Posterior cingulate gyrus (tissue), 11 donors: Measurements from ENCODE around the gene ZNF536.

Experiments
- DNase-seq, 10 donors: peaks; one replicate each; pipeline versions ENCODE4 v3.0.0 to v3.0.0-alpha.2; 2020 to 2021; ENCODE audit warnings: mixed read lengths in 3 of 10
- intact Hi-C: fragments of 100-400 bp; cut with DNase I; formaldehyde crosslinking; loops from one replicate; pipeline ENCODE4 v1.15.1; 2023

The ZNF536 gene

DNA sequence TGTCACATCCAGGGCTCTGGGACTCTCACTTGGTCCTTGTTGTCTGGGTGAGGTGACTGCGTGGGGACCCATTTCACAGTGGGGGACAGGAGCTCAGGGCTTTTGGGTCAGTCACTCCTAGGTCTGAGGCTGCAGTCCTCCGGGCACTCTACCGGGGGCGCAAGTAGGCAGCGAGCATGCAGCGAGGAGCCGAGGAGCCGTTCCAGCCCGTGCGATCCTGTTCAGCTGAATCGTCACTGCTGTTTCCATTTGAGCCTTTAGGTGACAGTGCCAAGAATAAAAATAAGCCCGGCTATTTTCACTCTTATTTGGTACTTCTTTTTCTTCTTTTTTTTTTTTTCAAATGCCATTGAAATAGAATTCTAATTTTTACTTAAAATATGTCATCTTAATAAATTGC, 126.5 kb downstream of the ZNF536 start:
- DNase-seq, result peak in 9 of 10 donors; percentile 33 to 94 (median 48)
- intact Hi-C loops, result no loop called here

- intact Hi-C loops, result no loop called here
- no peak for DNase-seq
Measured at GRCh38 chr19:30504272-30504671, 132.1 kb downstream of the ZNF536 start.

DNA sequence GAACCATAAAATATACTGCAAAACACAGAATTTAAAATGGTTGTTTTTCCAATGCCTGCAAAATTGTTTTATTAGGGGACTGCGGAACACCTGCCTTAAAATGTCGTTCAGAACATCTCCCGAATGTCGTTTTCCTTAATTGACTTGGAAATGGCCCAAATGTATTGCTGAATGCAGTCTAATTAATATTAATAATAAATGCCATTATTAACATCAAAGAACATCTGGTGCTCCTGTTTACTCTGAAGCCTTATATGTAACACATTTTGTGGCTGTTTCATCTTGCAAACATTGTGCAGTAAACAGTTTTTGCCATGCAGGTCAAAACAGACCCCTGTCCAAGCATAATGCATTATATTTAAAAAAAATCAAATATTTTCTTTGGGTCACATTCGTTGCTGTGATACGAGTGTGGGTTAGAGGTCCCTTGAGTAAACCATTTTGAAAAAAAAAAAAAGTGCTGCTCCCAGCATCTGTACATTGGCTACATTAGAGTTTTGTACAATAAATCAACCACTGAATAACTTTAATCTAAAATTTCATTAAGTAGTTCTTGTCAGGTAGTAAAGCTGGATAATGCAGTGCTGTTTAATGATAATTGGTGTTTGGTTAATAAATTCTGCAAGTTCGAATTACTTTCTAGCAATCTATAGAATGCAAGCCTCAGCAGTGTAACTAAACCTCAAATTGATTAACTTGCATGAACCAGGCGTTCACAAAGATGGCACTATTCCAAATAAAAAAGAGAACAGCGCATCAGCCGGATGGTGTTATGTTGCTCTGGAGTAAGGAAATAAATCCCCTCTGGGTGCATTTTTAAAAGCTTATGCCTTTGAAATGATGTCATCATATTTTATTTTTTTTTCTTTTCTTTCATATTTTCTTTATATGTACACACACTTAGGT, 140.2 kb downstream of the ZNF536 start:
- intact Hi-C loops, result no loop called here
- DNase-seq, result no peak

- no peak for DNase-seq
- intact Hi-C loops, result no loop called here
Measured at GRCh38 chr19:30513082-30513411, 140.9 kb downstream of the ZNF536 start.

DNA sequence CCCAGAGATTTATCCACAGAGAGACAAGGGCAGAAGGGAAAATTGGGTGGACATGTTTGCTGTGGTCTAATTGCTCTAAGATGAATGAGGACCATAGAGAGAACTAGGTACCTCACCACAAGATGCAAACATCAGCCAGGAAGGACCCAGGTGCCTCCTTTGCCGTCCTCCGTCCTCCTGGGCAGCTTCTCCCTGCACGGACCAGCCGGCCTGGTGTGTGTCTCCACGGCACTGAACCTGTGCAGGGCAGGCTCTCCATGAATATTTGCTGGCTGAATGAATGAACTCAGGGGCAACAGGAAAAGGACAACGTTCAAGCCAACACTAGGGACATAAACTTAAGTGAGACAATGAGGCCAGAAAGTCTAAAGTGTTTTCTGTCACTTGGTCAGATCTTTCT, 143.9 kb downstream of the ZNF536 start:
- DNase-seq, result no peak
- intact Hi-C loops, result no loop called here

DNA sequence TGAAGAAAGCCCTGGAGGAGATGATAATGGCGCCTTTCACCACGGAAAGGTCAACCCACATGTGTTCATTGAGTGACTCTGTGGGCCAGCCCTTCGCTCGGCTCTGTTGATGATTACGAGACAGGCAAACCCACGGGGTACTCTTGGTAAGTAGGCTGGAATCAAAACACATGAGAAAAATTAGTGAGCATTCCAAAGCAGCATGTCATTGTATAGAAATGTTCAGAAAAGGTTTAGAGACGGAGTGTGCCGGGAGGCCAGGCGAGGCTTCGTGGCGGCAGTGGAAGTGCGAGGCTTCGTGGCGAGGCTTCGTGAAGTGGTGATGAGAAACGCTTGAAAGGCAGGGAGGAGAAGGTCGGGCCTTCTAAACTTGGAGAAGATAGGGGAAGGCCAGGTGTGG, 144.3 kb downstream of the ZNF536 start:
- DNase-seq, result no peak
- intact Hi-C loops, result no loop called here

GRCh38 chr19:30518965-30519606, 146.9 kb downstream of the ZNF536 start:
- intact Hi-C loops, result no loop called here
- no peak for DNase-seq

- intact Hi-C loops, result no loop called here
- no peak for DNase-seq
Measured at GRCh38 chr19:30519607-30520205, 147.5 kb downstream of the ZNF536 start.

DNA sequence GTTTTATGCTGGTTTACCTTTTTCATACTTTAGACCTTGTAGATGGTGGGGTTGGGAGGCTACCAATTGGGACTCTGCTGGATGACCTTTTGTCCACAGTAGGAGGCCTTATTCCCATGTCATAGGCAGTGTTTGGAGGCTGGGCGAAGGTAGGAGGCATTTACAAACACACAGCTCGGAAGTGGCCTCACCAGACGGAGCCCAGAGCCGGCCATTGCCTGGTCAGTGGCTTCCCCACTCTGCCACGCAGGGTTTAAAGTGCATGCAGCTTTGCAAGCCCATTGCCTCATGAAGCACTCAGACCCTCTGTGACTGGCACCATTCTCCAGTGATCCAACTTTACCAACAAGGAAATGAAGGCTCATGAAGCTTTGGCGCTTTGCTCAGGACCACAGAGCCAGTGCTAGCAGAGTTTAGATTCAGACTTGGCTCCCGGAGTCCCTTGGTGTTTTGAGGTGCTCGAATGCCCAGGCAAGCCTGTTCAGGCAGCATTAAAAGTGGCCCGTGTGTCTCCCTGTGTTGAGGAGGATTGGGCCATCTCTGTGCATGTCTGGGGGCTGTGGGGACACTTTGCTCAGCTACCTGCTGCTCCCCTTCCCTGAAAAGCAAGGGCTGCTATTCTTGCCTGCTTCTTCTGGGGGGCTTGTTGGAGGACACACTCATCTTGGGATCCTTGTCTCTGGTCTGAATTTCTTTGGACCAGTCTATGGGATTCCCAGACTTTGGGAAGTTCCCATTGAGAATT, 148.7 kb downstream of the ZNF536 start:
- intact Hi-C loops, result no loop called here
- DNase-seq, result no peak

- intact Hi-C loops, result no loop called here
- DNase-seq, result no peak
Measured at GRCh38 chr19:30521937-30522336, 149.8 kb downstream of the ZNF536 start.

GRCh38 chr19:30522341-30522740, 150.2 kb downstream of the ZNF536 start:
- intact Hi-C loops, result no loop called here
- no peak for DNase-seq

GRCh38 chr19:30523791-30524190, 151.6 kb downstream of the ZNF536 start:
- intact Hi-C loops, result no loop called here
- DNase-seq, result no peak

DNA sequence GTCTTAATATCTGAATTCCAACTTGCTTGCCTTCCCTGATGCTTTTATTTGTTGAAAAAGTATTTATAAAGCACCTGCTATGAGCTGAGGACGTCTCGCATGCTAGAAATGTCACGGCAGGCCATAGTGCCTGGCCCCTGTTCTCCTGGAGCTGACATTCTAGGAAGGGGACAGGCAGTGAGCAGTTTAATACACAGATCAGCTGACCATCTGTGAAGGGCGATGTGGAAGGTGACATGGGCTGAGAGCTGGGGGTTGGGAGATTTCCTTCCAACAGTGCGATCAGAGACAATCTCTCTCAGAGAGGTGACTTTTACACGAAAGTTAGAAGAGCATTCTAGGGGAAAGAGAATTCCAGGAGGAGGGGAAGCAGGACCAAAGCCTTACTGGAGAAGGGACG, 153.2 kb downstream of the ZNF536 start:
- intact Hi-C loops, result no loop called here

DNA sequence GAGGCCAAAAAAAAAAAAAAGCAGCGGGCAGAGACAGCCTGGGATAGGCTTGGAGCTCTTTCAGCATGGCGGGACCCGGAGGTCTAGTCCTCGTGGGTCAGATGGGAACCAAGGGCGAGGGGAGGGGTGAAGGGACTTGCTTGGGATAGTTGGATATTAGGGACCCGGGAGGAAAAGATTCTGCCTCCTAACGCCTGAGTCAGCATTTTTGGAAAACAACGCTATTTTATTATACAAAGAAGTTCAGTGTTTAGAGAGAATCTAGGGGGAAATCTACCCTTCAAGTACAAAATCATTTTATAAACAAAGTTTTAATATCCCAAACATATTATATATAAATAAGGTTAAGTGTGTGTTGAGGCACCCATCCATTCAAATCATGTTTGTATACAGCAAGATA, 156.7 kb downstream of the ZNF536 start:
- no peak for DNase-seq
- intact Hi-C loops, result no loop called here

More for the DNA sequence above, 153.2 kb downstream of the ZNF536 start:
- DNase-seq, result no peak

DNA sequence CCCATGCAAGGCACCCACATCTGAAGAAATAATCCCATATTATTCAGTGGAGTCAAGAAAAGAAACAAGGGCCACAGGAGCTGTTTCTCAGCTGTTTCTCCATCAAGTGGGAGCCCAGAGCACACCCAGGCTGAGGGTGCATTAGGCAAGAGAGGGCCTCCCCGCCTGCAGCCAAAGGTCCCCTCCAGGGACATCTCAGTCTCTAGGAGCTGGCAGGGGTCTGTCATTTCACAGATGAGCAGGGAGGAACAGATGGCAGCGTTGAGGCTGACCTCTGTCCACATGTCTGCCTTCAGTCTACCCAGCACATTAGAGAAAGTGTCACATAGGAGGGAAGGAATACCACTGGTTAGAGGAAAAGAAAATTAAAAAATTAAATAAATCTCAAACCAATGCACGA, 157.7 kb downstream of the ZNF536 start:
- intact Hi-C loops, result no loop called here
- DNase-seq, result no peak

- DNase-seq, result no peak
- intact Hi-C loops, result no loop called here
Measured at GRCh38 chr19:30530751-30531150, 158.6 kb downstream of the ZNF536 start.

GRCh38 chr19:30535011-30535410, 162.8 kb downstream of the ZNF536 start:
- intact Hi-C loops, result no loop called here
- no peak for DNase-seq

DNA sequence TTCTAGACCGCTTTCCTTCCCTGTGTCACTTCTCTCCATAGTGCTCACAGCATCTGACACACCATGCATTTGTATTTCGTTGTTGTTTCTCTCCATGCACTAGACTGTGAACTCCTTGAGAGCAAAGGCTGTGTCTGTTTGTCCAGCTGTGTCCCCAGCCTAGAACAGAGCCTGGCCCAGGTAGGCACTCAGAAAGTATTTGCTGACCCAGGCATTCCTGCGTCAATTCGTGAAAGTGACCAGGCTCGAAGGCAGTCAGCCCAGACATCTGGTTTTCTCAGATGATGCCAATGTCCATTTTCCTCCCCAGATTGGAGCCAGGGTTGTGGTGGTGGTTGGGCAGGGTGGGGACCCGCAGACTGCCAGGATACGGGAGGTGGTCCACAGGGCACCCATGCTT, 164.8 kb downstream of the ZNF536 start:
- intact Hi-C loops, result no loop called here
- DNase-seq, result no peak

DNA sequence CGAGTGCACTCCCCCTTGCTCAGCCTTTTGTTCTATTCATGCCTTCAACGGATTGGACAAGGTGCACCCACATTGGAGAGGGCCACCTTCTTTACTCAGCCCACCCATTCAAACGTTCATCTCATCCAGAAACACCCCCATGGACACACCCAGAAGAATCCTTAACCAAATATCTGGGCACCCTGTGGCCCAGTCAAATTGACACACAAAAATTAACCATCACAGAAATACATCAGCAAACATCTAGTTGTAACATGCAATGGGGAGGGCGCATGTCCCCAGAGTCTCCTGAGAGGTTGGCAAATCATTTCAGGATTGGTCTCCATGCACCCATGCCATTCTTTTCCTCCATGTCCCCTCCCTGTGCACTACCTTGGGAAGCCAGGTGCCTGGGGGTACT, 167.1 kb downstream of the ZNF536 start:
- no peak for DNase-seq
- intact Hi-C loops, result no loop called here

DNA sequence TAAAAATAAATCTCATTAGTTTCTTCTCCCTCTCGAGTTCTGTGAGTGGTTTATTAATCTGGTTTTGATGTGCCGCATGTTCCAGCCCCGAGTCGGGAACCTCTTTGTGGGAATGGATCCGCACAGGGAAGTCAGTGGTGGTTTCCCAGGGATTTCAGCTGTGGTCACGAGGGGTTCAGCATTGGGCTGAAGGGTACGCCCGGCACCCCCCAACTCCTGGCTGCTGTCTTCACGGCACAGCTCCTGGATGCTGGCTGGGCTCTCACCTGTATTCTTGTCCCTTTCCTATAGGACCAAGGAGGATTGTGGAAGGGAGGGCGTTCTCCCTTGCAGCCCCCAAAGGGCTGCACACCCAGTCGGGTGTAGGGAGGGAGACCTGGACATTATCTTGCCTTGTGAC, 167.8 kb downstream of the ZNF536 start:
- intact Hi-C loops, result no loop called here
- DNase-seq, result no peak

DNA sequence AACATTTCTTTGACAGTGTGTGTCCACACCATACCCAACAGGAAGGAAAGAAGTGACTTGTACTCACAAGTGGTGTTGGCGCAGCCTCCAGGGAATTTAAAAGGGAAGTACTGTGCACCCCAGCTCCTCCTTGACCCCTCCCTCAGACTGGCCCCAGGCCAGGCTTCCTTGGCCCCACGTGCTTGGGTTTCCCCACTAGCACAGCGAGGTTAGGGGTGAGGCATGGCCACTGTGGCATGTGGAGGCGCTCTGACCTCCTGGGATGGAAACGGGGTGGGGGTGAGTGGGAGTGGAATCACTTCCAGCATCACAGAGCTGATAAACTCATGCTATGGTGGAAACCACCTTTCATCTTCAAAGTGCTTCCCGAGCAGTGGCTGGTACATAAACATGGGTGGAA, 168.6 kb downstream of the ZNF536 start:
- no peak for DNase-seq
- intact Hi-C loops, result no loop called here
